Hepatocyte (in vitro differentiated cells): Measurements from ENCODE around the gene ARMC8. TPM values are rescaled to one million over a fixed set of nuclear protein-coding genes. Genes with fewer than 3 reads are reported as not detected.

Experiments
- DNase-seq: peaks from one replicate; pipeline ENCODE4 v3.0.0-alpha.2; 2016; ENCODE audit warnings: low spot score
- H2AFZ ChIP-seq: fragments of 200-600 bp; sonication (generic); 2 replicates; pipeline ENCODE4 v1.6.0; 2016; ENCODE audit warnings: antibody characterized with exemption, mild to moderate bottlenecking
- H3K27ac ChIP-seq: fragments of 200-600 bp; sonication (generic); 2 replicates; pipeline ENCODE4 v1.5.1; 2016; ENCODE audit warnings: mild to moderate bottlenecking
- H3K27me3 ChIP-seq: fragments of 200-600 bp; sonication (generic); 2 replicates; pipeline ENCODE4 v1.6.1; 2016
- H3K36me3 ChIP-seq: fragments of 200-600 bp; sonication (generic); replicated peaks from 2 replicates; pipeline ENCODE4 v1.5.1; 2016; ENCODE audit warnings: low read depth; ENCODE audit not compliant: insufficient read depth
- H3K4me1 ChIP-seq: fragments of 200-600 bp; sonication (generic); 2 replicates; pipeline ENCODE4 v1.5.1; 2016; ENCODE audit warnings: mild to moderate bottlenecking, moderate library complexity; ENCODE audit not compliant: insufficient read depth
- H3K4me2 ChIP-seq: fragments of 200-600 bp; sonication (generic); 2 replicates; pipeline ENCODE4 v1.6.0; 2016
- H3K4me3 ChIP-seq: fragments of 200-600 bp; sonication (generic); 2 replicates; pipeline ENCODE4 v1.5.1; 2016; ENCODE audit warnings: mild to moderate bottlenecking
- H3K79me2 ChIP-seq: fragments of 200-600 bp; sonication (generic); 2 replicates; pipeline ENCODE4 v1.6.0; 2017; ENCODE audit warnings: mild to moderate bottlenecking
- H3K9me2 ChIP-seq: fragments of 200-600 bp; sonication (generic); replicated peaks from 2 replicates; pipeline ENCODE4 v1.6.0; 2017; ENCODE audit warnings: mild to moderate bottlenecking; ENCODE audit not compliant: insufficient read depth
- H3K9me3 ChIP-seq: fragments of 200-600 bp; sonication (generic); 2 replicates; pipeline ENCODE4 v1.5.1; 2016; ENCODE audit warnings: low read depth, mild to moderate bottlenecking
- H4K20me1 ChIP-seq: fragments of 200-600 bp; sonication (generic); 2 replicates; pipeline ENCODE4 v1.6.0; 2016; ENCODE audit warnings: mild to moderate bottlenecking; ENCODE audit not compliant: insufficient read depth, poor library complexity, severe bottlenecking
- EZH2 ChIP-seq: fragments of 200-600 bp; sonication (generic); IDR thresholded peaks from 2 replicates; pipeline ENCODE4 v1.6.1; 2016; ENCODE audit warnings: antibody characterized with exemption, mild to moderate bottlenecking, borderline replicate concordance
- EZH2phosphoT487 ChIP-seq: fragments of 200-600 bp; sonication (generic); IDR thresholded peaks from one replicate; pipeline ENCODE4 v1.6.1; 2018; ENCODE audit warnings: antibody characterized with exemption, mild to moderate bottlenecking, low read depth, moderate library complexity; ENCODE audit not compliant: unreplicated experiment, severe bottlenecking
- WGBS: methylation state at CpG from one replicate; pipeline ENCODE4 v1.1.6; 2016; ENCODE audit warnings: low lambda C conversion rate; ENCODE audit errors: missing lambda C conversion rate; 5-methylcytosine and 5-hydroxymethylcytosine counted together
- polyA plus RNA-seq: library from polyadenylated mRNA; unstranded; fragments of >200 nt; fragmentation: Nextera tagmentation; extraction: Ambion mirVana; gene quantifications from 2 replicates; pipeline ENCODE4 v1.2.1, GENCODE V29; 2016
- total RNA-seq: library from RNA; depleted of rRNA; stranded (reverse); fragments of >200 nt; gene quantifications from 2 replicates; pipeline ENCODE4 v1.2.3, GENCODE V29; 2014
- TF ChIP-seq, protein P1 (sequence below): fragments of 200-600 bp; sonication (generic); IDR thresholded peaks from 2 replicates; pipeline ENCODE4 v1.5.1; 2016; ENCODE audit warnings: antibody characterized with exemption, mild to moderate bottlenecking; ENCODE audit not compliant: poor library complexity

ARMC8 gene
- total and polyA plus RNA-seq, 2 experiments from 2014 or later = 46.4 to 52.4 TPM

DNA sequence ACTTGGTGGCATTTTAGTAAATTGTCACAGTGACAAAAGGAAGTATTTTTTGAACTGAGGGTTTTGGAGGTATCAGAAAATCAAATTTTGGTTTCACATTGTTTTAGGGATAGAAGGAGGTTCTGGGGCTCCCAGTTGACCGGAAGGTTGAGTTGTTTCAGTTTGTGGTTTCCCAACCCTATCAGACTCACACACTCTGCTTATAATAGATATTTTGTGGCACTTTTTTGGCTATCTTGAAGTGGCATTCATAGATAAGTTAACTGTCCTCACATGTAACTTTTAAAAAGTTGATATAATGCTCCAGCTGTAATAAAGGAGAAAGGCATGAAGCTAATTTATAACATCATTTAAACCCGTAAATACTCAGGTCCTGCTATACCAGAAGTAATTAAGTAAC lies 12.8 kb downstream of the ARMC8 start:
- no peak for DNase-seq
- Histone ChIP-seq H3K36me3 (no peaks in the 10 kb centered on the region), H3K4me3 (no peak overlapping the region), H3K4me2 (no peak overlapping the region), H3K79me2 (peaks cover 99% of the 10 kb centered on the region), H3K27ac (no peak overlapping the region), H3K27me3 (no peaks in the 10 kb centered on the region), H3K9me2 (no peaks in the 10 kb centered on the region), H3K4me1 (no peaks in the 10 kb centered on the region), H3K9me3 (no peaks in the 10 kb centered on the region), H4K20me1 (peaks cover 99% of the 10 kb centered on the region), H2AFZ (no peak overlapping the region)
- WGBS = 89% methylated on average over 2 of the region's 2 CpGs
- TF ChIP-seq EZH2 (no peak), EZH2phosphoT487 (no peak)
- TF ChIP-seq, protein P1, sequence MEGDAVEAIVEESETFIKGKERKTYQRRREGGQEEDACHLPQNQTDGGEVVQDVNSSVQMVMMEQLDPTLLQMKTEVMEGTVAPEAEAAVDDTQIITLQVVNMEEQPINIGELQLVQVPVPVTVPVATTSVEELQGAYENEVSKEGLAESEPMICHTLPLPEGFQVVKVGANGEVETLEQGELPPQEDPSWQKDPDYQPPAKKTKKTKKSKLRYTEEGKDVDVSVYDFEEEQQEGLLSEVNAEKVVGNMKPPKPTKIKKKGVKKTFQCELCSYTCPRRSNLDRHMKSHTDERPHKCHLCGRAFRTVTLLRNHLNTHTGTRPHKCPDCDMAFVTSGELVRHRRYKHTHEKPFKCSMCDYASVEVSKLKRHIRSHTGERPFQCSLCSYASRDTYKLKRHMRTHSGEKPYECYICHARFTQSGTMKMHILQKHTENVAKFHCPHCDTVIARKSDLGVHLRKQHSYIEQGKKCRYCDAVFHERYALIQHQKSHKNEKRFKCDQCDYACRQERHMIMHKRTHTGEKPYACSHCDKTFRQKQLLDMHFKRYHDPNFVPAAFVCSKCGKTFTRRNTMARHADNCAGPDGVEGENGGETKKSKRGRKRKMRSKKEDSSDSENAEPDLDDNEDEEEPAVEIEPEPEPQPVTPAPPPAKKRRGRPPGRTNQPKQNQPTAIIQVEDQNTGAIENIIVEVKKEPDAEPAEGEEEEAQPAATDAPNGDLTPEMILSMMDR = no peak

GRCh38 chr3:138200424-138200823 lies 13.3 kb downstream of the ARMC8 start:
- H3K4me2 ChIP-seq = no peak overlapping the region
- no peaks in the 10 kb centered on the region for H3K36me3 ChIP-seq
- no peak overlapping the region for H3K4me3 ChIP-seq
- H2AFZ ChIP-seq = no peak overlapping the region
- 95% methylated on average over 1 of the region's 1 CpG for WGBS
- peaks cover 99% of the 10 kb centered on the region for H3K79me2 ChIP-seq
- H3K27me3 ChIP-seq = no peaks in the 10 kb centered on the region
- H3K9me2 ChIP-seq = no peaks in the 10 kb centered on the region
- TF ChIP-seq, protein P1 = no peak
- TF ChIP-seq EZH2phosphoT487 = no peak
- H4K20me1 ChIP-seq = peaks cover 99% of the 10 kb centered on the region
- H3K4me1 ChIP-seq = no peaks in the 10 kb centered on the region
- DNase-seq = no peak
- no peak overlapping the region for H3K27ac ChIP-seq
- no peaks in the 10 kb centered on the region for H3K9me3 ChIP-seq

GRCh38 chr3:138202945-138203701 lies 16.0 kb downstream of the ARMC8 start:
- peaks cover 96% of the 10 kb centered on the region for H4K20me1 ChIP-seq

More at GRCh38 chr3:138202945-138203701, 16.0 kb downstream of the ARMC8 start:
- H3K4me3 ChIP-seq = no peak overlapping the region
- H2AFZ ChIP-seq = no peak overlapping the region
- no peaks in the 10 kb centered on the region for H3K4me1 ChIP-seq
- 89% methylated on average over 3 of the region's 3 CpGs for WGBS
- no peak overlapping the region for H3K27ac ChIP-seq
- no peaks in the 10 kb centered on the region for H3K9me3 ChIP-seq
- peaks cover 100% of the 10 kb centered on the region for H3K79me2 ChIP-seq
- H3K27me3 ChIP-seq = no peaks in the 10 kb centered on the region
- no peak for TF ChIP-seq EZH2phosphoT487
- no peak for TF ChIP-seq EZH2
- TF ChIP-seq, protein P1 = no peak
- DNase-seq = no peak
- no peaks in the 10 kb centered on the region for H3K36me3 ChIP-seq
- no peak overlapping the region for H3K4me2 ChIP-seq
- no peaks in the 10 kb centered on the region for H3K9me2 ChIP-seq
